Smooth muscle cell (in vitro differentiated cells): ENCODE results near the gene CNTD1. TPM values are rescaled to one million over a fixed set of nuclear protein-coding genes. Genes with fewer than 3 reads are reported as not detected.

ENCODE experiments used
- DNase-seq: peaks from one replicate; lab custom pipeline; 2025; ENCODE audit not compliant: unreplicated experiment; lab: John Stamatoyannopoulos, UW
- H2AFZ ChIP-seq: fragments of 200-600 bp; sonication (generic); 2 replicates; pipeline ENCODE4 v1.6.0; 2016; ENCODE audit warnings: antibody characterized with exemption, low read depth, mild to moderate bottlenecking
- H3F3A ChIP-seq: fragments of 200-600 bp; sonication (generic); 2 replicates; pipeline ENCODE4 v1.6.0; 2017; ENCODE audit warnings: antibody characterized with exemption, low read depth
- H3K27ac ChIP-seq: fragments of 200-600 bp; sonication (generic); 2 replicates; pipeline ENCODE4 v1.5.1; 2016; ENCODE audit warnings: low read depth, mild to moderate bottlenecking
- H3K27me3 ChIP-seq: fragments of 200-600 bp; sonication (generic); 2 replicates; pipeline ENCODE4 v1.6.1; 2016; ENCODE audit warnings: low read depth, mild to moderate bottlenecking
- H3K36me3 ChIP-seq: fragments of 200-600 bp; sonication (generic); 2 replicates; pipeline ENCODE4 v1.5.1; 2016; ENCODE audit warnings: low read depth
- H3K4me1 ChIP-seq: fragments of 200-600 bp; sonication (generic); 2 replicates; pipeline ENCODE4 v1.5.1; 2016; ENCODE audit warnings: low read depth
- H3K4me2 ChIP-seq: fragments of 200-600 bp; sonication (generic); 2 replicates; pipeline ENCODE4 v1.6.0; 2016; ENCODE audit warnings: mild to moderate bottlenecking
- H3K4me3 ChIP-seq: fragments of 200-600 bp; sonication (generic); 2 replicates; pipeline ENCODE4 v1.5.1; 2016; ENCODE audit warnings: mild to moderate bottlenecking
- H3K79me2 ChIP-seq: fragments of 200-600 bp; sonication (generic); 2 replicates; pipeline ENCODE4 v1.6.0; 2016; ENCODE audit warnings: low read depth, mild to moderate bottlenecking
- H3K9ac ChIP-seq: fragments of 200-600 bp; sonication (generic); 2 replicates; pipeline ENCODE4 v1.6.0; 2016; ENCODE audit warnings: low read depth
- H3K9me3 ChIP-seq: fragments of 200-600 bp; sonication (generic); replicated peaks from 2 replicates; pipeline ENCODE4 v1.5.1; 2016; ENCODE audit warnings: low read depth
- H4K20me1 ChIP-seq: fragments of 200-600 bp; sonication (generic); 2 replicates; pipeline ENCODE4 v1.6.0; 2016; ENCODE audit warnings: low read depth
- WGBS: methylation state at CpG from one replicate; pipeline ENCODE4 v1.1.7; 2016; ENCODE audit warnings: low lambda C conversion rate; 5-methylcytosine and 5-hydroxymethylcytosine counted together
- polyA plus RNA-seq: library from polyadenylated mRNA; unstranded; fragments of >200 nt; fragmentation: Nextera tagmentation; extraction: Ambion mirVana; gene quantifications from 2 replicates; pipeline ENCODE4 v1.2.1, GENCODE V29; 2016
- total RNA-seq: library from RNA; depleted of rRNA; stranded (reverse); fragments of >200 nt; gene quantifications from 2 replicates; pipeline ENCODE4 v1.2.3, GENCODE V29; 2014
- TF ChIP-seq, protein P1 (sequence below): fragments of 200-600 bp; sonication (generic); IDR thresholded peaks from 2 replicates; pipeline ENCODE4 v1.5.1; 2017; ENCODE audit warnings: borderline replicate concordance, mild to moderate bottlenecking, antibody characterized with exemption; ENCODE audit not compliant: insufficient read depth, poor library complexity, severe bottlenecking

The CNTD1 gene
- total and polyA plus RNA-seq, 2 experiments from 2014 or later, result 0.17 TPM; not detected in 1

GRCh38 chr17:42775534-42776098 is 23.0 kb upstream of the CNTD1 start:
- H3K9ac ChIP-seq, result no peak overlapping the region
- H3K79me2 ChIP-seq, result no peaks in the 10 kb centered on the region
- H3K9me3 ChIP-seq, result no peaks in the 10 kb centered on the region
- no peak for DNase-seq
- H2AFZ ChIP-seq, result no peak overlapping the region
- H3K4me2 ChIP-seq, result no peak overlapping the region
- no peaks in the 10 kb centered on the region for H4K20me1 ChIP-seq
- WGBS, result 93% methylated on average over 3 of the region's 3 CpGs
- H3K4me1 ChIP-seq, result peaks cover 13% of the 10 kb centered on the region
- H3K27me3 ChIP-seq, result peaks cover 2% of the 10 kb centered on the region
- TF ChIP-seq, protein P1, sequence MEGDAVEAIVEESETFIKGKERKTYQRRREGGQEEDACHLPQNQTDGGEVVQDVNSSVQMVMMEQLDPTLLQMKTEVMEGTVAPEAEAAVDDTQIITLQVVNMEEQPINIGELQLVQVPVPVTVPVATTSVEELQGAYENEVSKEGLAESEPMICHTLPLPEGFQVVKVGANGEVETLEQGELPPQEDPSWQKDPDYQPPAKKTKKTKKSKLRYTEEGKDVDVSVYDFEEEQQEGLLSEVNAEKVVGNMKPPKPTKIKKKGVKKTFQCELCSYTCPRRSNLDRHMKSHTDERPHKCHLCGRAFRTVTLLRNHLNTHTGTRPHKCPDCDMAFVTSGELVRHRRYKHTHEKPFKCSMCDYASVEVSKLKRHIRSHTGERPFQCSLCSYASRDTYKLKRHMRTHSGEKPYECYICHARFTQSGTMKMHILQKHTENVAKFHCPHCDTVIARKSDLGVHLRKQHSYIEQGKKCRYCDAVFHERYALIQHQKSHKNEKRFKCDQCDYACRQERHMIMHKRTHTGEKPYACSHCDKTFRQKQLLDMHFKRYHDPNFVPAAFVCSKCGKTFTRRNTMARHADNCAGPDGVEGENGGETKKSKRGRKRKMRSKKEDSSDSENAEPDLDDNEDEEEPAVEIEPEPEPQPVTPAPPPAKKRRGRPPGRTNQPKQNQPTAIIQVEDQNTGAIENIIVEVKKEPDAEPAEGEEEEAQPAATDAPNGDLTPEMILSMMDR, result no peak
- H3K36me3 ChIP-seq, result no peaks in the 10 kb centered on the region
- H3F3A ChIP-seq, result peaks cover 4% of the 10 kb centered on the region
- H3K27ac ChIP-seq, result no peak overlapping the region
- no peak overlapping the region for H3K4me3 ChIP-seq

- peaks cover 8% of the 10 kb centered on the region for H3K4me1 ChIP-seq
- H3K27me3 ChIP-seq, result peaks cover 28% of the 10 kb centered on the region
- peaks cover 4% of the 10 kb centered on the region for H3F3A ChIP-seq
- 94% methylated on average over 5 of the region's 5 CpGs for WGBS
- H2AFZ ChIP-seq, result no peak overlapping the region
- TF ChIP-seq, protein P1, result no peak
- H3K9me3 ChIP-seq, result no peaks in the 10 kb centered on the region
- no peak overlapping the region for H3K4me2 ChIP-seq
- H3K9ac ChIP-seq, result no peak overlapping the region
- no peaks in the 10 kb centered on the region for H4K20me1 ChIP-seq
- no peaks in the 10 kb centered on the region for H3K79me2 ChIP-seq
- H3K4me3 ChIP-seq, result no peak overlapping the region
- DNase-seq, result no peak
- no peaks in the 10 kb centered on the region for H3K36me3 ChIP-seq
- H3K27ac ChIP-seq, result no peak overlapping the region
These were observed 20.1 kb upstream of the CNTD1 start for GRCh38 chr17:42778570-42778969.

- no peak overlapping the region for H3K9ac ChIP-seq
- peaks cover 4% of the 10 kb centered on the region for H3F3A ChIP-seq
- peak overlapping the region; percentile 94 for H3K4me2 ChIP-seq
- no peak overlapping the region for H2AFZ ChIP-seq
- no peaks in the 10 kb centered on the region for H3K79me2 ChIP-seq
- no peaks in the 10 kb centered on the region for H3K9me3 ChIP-seq
- no peak overlapping the region for H3K27ac ChIP-seq
- TF ChIP-seq, protein P1, result no peak
- no peak overlapping the region for H3K4me3 ChIP-seq
- DNase-seq, result no peak
- H3K27me3 ChIP-seq, result peaks cover 28% of the 10 kb centered on the region
- H3K36me3 ChIP-seq, result no peaks in the 10 kb centered on the region
- peaks cover under 1% of the 10 kb centered on the region for H3K4me1 ChIP-seq
- no peaks in the 10 kb centered on the region for H4K20me1 ChIP-seq
- 90% methylated on average over 3 of the region's 3 CpGs for WGBS
These were observed 19.2 kb upstream of the CNTD1 start for GRCh38 chr17:42779304-42779935.
